H1 (cell line): Measurements from ENCODE around the gene FOXP2. TPM values are rescaled to one million over a fixed set of nuclear protein-coding genes. Genes with fewer than 3 reads are reported as not detected.

Experiments
- CTCF ChIA-PET: fragments of 300-600 bp; sonication (Branson Sonifier 250); formaldehyde crosslinking; loops from one replicate; lab custom pipeline; 2021; ENCODE audit not compliant: partially characterized antibody; lab: Charles Lee
- POLR2A ChIA-PET: fragments of 300-600 bp; sonication (Branson Sonifier 250); formaldehyde crosslinking; loops from one replicate; lab custom pipeline; 2021; ENCODE audit warnings: inconsistent platforms; ENCODE audit not compliant: partially characterized antibody; lab: Charles Lee
- DNase-seq, 2 experiments: peaks; one replicate each; pipeline versions ENCODE4 v3.0.0 to v3.0.0-alpha.2; 2010 to 2022; ENCODE audit warnings: low spot score in 2 of 2, low read depth in 1 of 2, mixed read lengths in 1 of 2
- FAIRE-seq: peaks from 2 replicates; lab custom pipeline; 2011; peaks lifted over from hg19 to GRCh38; lab: Jason Lieb, UNC
- H2AFZ ChIP-seq: 2 replicates; pipeline ENCODE4 v1.8.1; 2012; ENCODE audit warnings: low read length, inconsistent platforms
- H2AK5ac ChIP-seq: 2 replicates; pipeline ENCODE4 v1.6.1; 2013; ENCODE audit warnings: low read depth, low read length
- H2BK120ac ChIP-seq: replicated peaks from 2 replicates; pipeline ENCODE3; 2013; ENCODE audit warnings: low read depth, low read length, inconsistent platforms
- H2BK12ac ChIP-seq: 2 replicates; pipeline ENCODE4 v1.6.1; 2013; ENCODE audit warnings: low read depth, low read length
- H2BK15ac ChIP-seq: 2 replicates; pipeline ENCODE4 v1.6.1; 2013; ENCODE audit warnings: low read length
- H2BK20ac ChIP-seq: 2 replicates; pipeline ENCODE4 v1.6.1; 2013; ENCODE audit warnings: low read length
- H2BK5ac ChIP-seq: 2 replicates; pipeline ENCODE4 v1.6.1; 2013; ENCODE audit warnings: low read depth, low read length
- H3K14ac ChIP-seq: 2 replicates; pipeline ENCODE4 v1.6.1; 2013; ENCODE audit warnings: inconsistent platforms; ENCODE audit not compliant: insufficient read length
- H3K18ac ChIP-seq: 2 replicates; pipeline ENCODE4 v1.6.1; 2013; ENCODE audit warnings: low read length; ENCODE audit errors: extremely low read depth
- H3K23ac ChIP-seq: 2 replicates; pipeline ENCODE4 v1.6.1; 2013; ENCODE audit warnings: inconsistent platforms; ENCODE audit not compliant: insufficient read length
- H3K23me2 ChIP-seq: 2 replicates; pipeline ENCODE4 v1.6.1; 2013; ENCODE audit warnings: low read depth, low read length
- H3K27ac ChIP-seq: 2 replicates; pipeline ENCODE4 v1.6.1; 2011; ENCODE audit warnings: low read depth, low read length, inconsistent platforms
- H3K27me3 ChIP-seq, 4 experiments: replicated peaks in 1 of 4; 1 replicate in 1 of 4; 2 replicates in 3 of 4; pipeline versions ENCODE4 v1.6.1 to v1.8.1; 2011 to 2013; ENCODE audit warnings: low read length in 3 of 4, mild to moderate bottlenecking in 3 of 4, inconsistent platforms in 2 of 4, mixed read lengths in 2 of 4, moderate library complexity in 1 of 4; ENCODE audit not compliant: control insufficient read depth in 3 of 4, insufficient read depth in 3 of 4; ENCODE audit errors: extremely low read depth in 1 of 4
- H3K36me3 ChIP-seq, 4 experiments: 2 replicates each; pipeline versions ENCODE4 v1.6.1 to v1.8.1; 2011 to 2013; ENCODE audit warnings: mild to moderate bottlenecking in 4 of 4, low read length in 3 of 4, moderate library complexity in 2 of 4, control low read depth in 1 of 4, inconsistent platforms in 1 of 4; ENCODE audit not compliant: insufficient read depth in 4 of 4, control insufficient read depth in 2 of 4
- H3K4ac ChIP-seq: replicated peaks from 2 replicates; pipeline ENCODE3; 2013; ENCODE audit warnings: low read length, low read depth, mixed read lengths, inconsistent platforms; ENCODE audit not compliant: insufficient read length
- H3K4me1 ChIP-seq, 4 experiments: replicated peaks in 1 of 4; 1 replicate in 1 of 4; 2 replicates in 3 of 4; pipeline versions ENCODE4 v1.6.1 to v1.8.1; 2011 to 2013; ENCODE audit warnings: low read length in 3 of 4, inconsistent platforms in 2 of 4, mixed read lengths in 1 of 4; ENCODE audit not compliant: insufficient read depth in 4 of 4, control insufficient read depth in 3 of 4
- H3K4me2 ChIP-seq, 2 experiments: 2 replicates each; pipeline versions ENCODE4 v1.6.1 to v1.8.1; 2011 to 2013; ENCODE audit warnings: low read depth in 2 of 2, low read length in 2 of 2, control low read depth in 1 of 2, inconsistent platforms in 1 of 2, mild to moderate bottlenecking in 1 of 2; ENCODE audit not compliant: insufficient read depth in 1 of 2
- H3K4me3 ChIP-seq, 4 experiments: fragments of 200-600, 300-600 bp in 1 of 4; sonication (generic), shearing (Covaris generic), sonication (Bioruptor Twin) in 1 of 4; 2 replicates each; pipeline versions ENCODE4 v1.5.1 to v1.8.1; 2011 to 2016; ENCODE audit warnings: low read length in 4 of 4, low read depth in 3 of 4, control low read depth in 2 of 4, inconsistent platforms in 2 of 4, mild to moderate bottlenecking in 2 of 4, mixed read lengths in 1 of 4, moderate library complexity in 1 of 4; ENCODE audit not compliant: insufficient read depth in 2 of 4; ENCODE audit errors: extremely low read depth in 1 of 4
- H3K56ac ChIP-seq: replicated peaks from 2 replicates; pipeline ENCODE3; 2013; ENCODE audit warnings: low read depth, mild to moderate bottlenecking, mixed read lengths, low read length, inconsistent platforms; ENCODE audit not compliant: insufficient read length
- H3K79me1 ChIP-seq: 2 replicates; pipeline ENCODE4 v1.6.1; 2013; ENCODE audit warnings: low read depth, low read length, control low read depth
- H3K79me2 ChIP-seq, 2 experiments: 2 replicates each; pipeline versions ENCODE4 v1.6.1 to v1.8.1; 2012 to 2013; ENCODE audit warnings: low read length in 2 of 2, mild to moderate bottlenecking in 2 of 2, inconsistent platforms in 1 of 2; ENCODE audit not compliant: insufficient read depth in 2 of 2, control insufficient read depth in 1 of 2
- H3K9ac ChIP-seq, 4 experiments: replicated peaks in 1 of 4; 1 replicate in 1 of 4; 2 replicates in 3 of 4; pipeline versions ENCODE4 v1.6.1 to v1.8.1; 2011 to 2013; ENCODE audit warnings: low read depth in 3 of 4, low read length in 3 of 4, control low read depth in 2 of 4, mild to moderate bottlenecking in 2 of 4, moderate library complexity in 2 of 4, inconsistent platforms in 1 of 4; ENCODE audit errors: extremely low read depth in 1 of 4
- H3K9me3 ChIP-seq, 2 experiments: 2 replicates each; pipeline versions ENCODE4 v1.6.1 to v1.8.1; 2012 to 2013; ENCODE audit warnings: mild to moderate bottlenecking in 2 of 2, moderate library complexity in 2 of 2, control low read depth in 1 of 2, inconsistent platforms in 1 of 2, low read depth in 1 of 2, low read length in 1 of 2, mixed read lengths in 1 of 2; ENCODE audit not compliant: insufficient read depth in 2 of 2
- H4K20me1 ChIP-seq, 2 experiments: replicated peaks in 1 of 2; 2 replicates each; pipeline versions ENCODE3 to v1.8.1; 2011 to 2013; ENCODE audit warnings: inconsistent platforms in 2 of 2, low read length in 2 of 2, mild to moderate bottlenecking in 1 of 2; ENCODE audit not compliant: insufficient read depth in 2 of 2, control insufficient read depth in 1 of 2
- H4K5ac ChIP-seq: 2 replicates; pipeline ENCODE4 v1.6.1; 2013; ENCODE audit warnings: low read length, low read depth, mixed read lengths, inconsistent platforms; ENCODE audit not compliant: insufficient read length
- H4K8ac ChIP-seq: 2 replicates; pipeline ENCODE4 v1.8.0; 2013; ENCODE audit warnings: mild to moderate bottlenecking, moderate library complexity, low read length, inconsistent platforms; ENCODE audit not compliant: insufficient read depth; ENCODE audit errors: extremely low read depth
- H4K91ac ChIP-seq: replicated peaks from 2 replicates; pipeline ENCODE3; 2013; ENCODE audit warnings: low read length, mixed read lengths, inconsistent platforms; ENCODE audit not compliant: insufficient read length
- CBX8 ChIP-seq: fragments of 300-800, 300-1000 bp; sonication (generic); IDR thresholded peaks from 2 replicates; pipeline ENCODE4 v1.7.1; 2016; ENCODE audit warnings: low read depth, low read length, borderline replicate concordance
- GABPA ChIP-seq: IDR thresholded peaks from 2 replicates; pipeline ENCODE4 v1.6.1; 2011; ENCODE audit warnings: mild to moderate bottlenecking, low read length, moderate library complexity, borderline replicate concordance; ENCODE audit not compliant: insufficient read depth
- RNF2 ChIP-seq: fragments of 200-900, 300-1000 bp; sonication (generic); IDR thresholded peaks from 2 replicates; pipeline ENCODE4 v1.7.1; 2016; ENCODE audit warnings: borderline replicate concordance, low read depth, mild to moderate bottlenecking, antibody characterized with exemption, low read length; ENCODE audit not compliant: poor library complexity, severe bottlenecking; ENCODE audit errors: missing control alignments
- SIRT6 ChIP-seq: IDR thresholded peaks from one replicate; pipeline ENCODE4 v1.7.1; 2012; ENCODE audit warnings: low read length, inconsistent platforms
- SP2 ChIP-seq: IDR thresholded peaks from 2 replicates; pipeline ENCODE4 v1.6.1; 2012; ENCODE audit warnings: mild to moderate bottlenecking, low read length, inconsistent platforms
- SUZ12 ChIP-seq: fragments of 200-600 bp; sonication (generic); IDR thresholded peaks from 2 replicates; pipeline ENCODE4 v1.6.1; 2012; ENCODE audit warnings: mild to moderate bottlenecking, inconsistent platforms, low read length, moderate library complexity, mixed read lengths
- WGBS, 2 experiments: shearing (Covaris generic) in 1 of 2; methylation state at CpG; one replicate each; pipeline versions ENCODE4 v1.1.6 to v1.1.7; 2013 to 2015; ENCODE audit warnings: low lambda C conversion rate in 2 of 2, mixed read lengths in 2 of 2, inconsistent platforms in 1 of 2, low coverage in 1 of 2, missing lambda C conversion rate in 1 of 2; ENCODE audit not compliant: insufficient replicate concordance in 2 of 2, insufficient coverage in 1 of 2, insufficient read length in 1 of 2; ENCODE audit errors: extremely low coverage in 1 of 2, missing lambda C conversion rate in 1 of 2; 5-methylcytosine and 5-hydroxymethylcytosine counted together
- polyA plus RNA-seq, 7 experiments: library from polyadenylated mRNA; depleted of rRNA in 3 of 7; stranded (reverse) in 5 of 7; unstranded in 2 of 7; fragments of >200 nt in 5 of 7; fragments of 200-250 nt in 2 of 7; gene quantifications; 1 replicate in 5 of 7; 2 replicates in 1 of 7; 4 replicates in 1 of 7; pipeline versions ENCODE4 v1.2.1 to v1.2.3, GENCODE V29; 2011 to 2013; ENCODE audit warnings: missing spikeins in 2 of 7, mixed read lengths in 2 of 7
- total RNA-seq: library from RNA; stranded (reverse); fragmentation: NEBNext Ultra II Directional; extraction: Animal tissue kit (Norgen Biotek cat#: 25700); gene quantifications from 2 replicates; pipeline ENCODE4 v1.2.1, GENCODE V29; 2021
- TF ChIP-seq, protein P1 (sequence below): IDR thresholded peaks from 2 replicates; pipeline ENCODE4 v1.6.1; 2011; ENCODE audit warnings: low read length, improper control_type of control experiment
- TF ChIP-seq, protein P2 (sequence below): IDR thresholded peaks from 2 replicates; pipeline ENCODE4 v1.6.1; 2011; ENCODE audit warnings: low read depth, mild to moderate bottlenecking, low read length; ENCODE audit not compliant: insufficient read depth

Gene FOXP2
- total and polyA plus RNA-seq, 2 of the 8 experiments (the other 6 are each of a cell fraction or from before 2014, with no cell fraction given) = 0.09 to 0.43 TPM

DNA sequence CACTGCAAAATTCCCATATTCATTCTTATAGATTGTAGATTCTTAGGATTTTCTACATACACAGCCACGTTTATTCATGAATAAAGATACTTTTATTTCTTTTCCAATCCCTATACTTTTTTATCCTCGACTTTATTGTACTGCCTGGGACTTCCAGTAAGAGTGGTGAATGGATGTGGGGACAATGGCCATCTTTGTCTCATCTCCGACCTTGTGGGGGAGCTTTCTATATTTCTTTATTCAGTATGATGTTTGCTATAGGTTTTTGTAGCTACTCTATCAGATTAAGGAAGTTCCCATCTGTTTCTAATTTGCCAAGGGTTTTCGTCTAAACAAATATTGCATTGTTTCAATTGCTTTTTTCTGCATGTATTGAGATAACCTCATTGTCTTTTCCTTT lies 184.3 kb downstream of the FOXP2 start:
- Histone ChIP-seq H4K8ac (no peak overlapping the region), H2BK120ac (no peak overlapping the region), H2AFZ (no peak overlapping the region), H4K91ac (no peak overlapping the region), H3K27ac (no peak overlapping the region), H3K9me3 (no peaks in the 10 kb centered on the region), H4K5ac (no peak overlapping the region), H3K9ac (no peak overlapping the region), H3K27me3 (no peaks in the 10 kb centered on the region), H2BK5ac (no peak overlapping the region), H2AK5ac (no peak overlapping the region), H3K18ac (no peak overlapping the region), H3K79me1 (no peaks in the 10 kb centered on the region), H3K14ac (no peak overlapping the region), H2BK12ac (no peak overlapping the region), H3K23ac (no peak overlapping the region), H3K4me2 (no peak overlapping the region), H3K36me3 (no peaks in the 10 kb centered on the region), H3K4ac (no peak overlapping the region), H3K79me2 (no peaks in the 10 kb centered on the region), H4K20me1 (no peaks in the 10 kb centered on the region), H3K56ac (no peak overlapping the region), H3K23me2 (no peaks in the 10 kb centered on the region), H3K4me3 (no peak overlapping the region), H3K4me1 (no peaks in the 10 kb centered on the region), H2BK15ac (no peak overlapping the region), H2BK20ac (no peak overlapping the region)
- ChIA-PET POLR2A (no interaction called here), CTCF (interaction anchor here (0.6 kb wide), 1 partner anchor 902 kb away, joined by 3 read pairs; no protein-coding TSS in a partner anchor)
- WGBS, 2 experiments = 80% methylated on average over 4 of the region's 4 CpGs; no CpG with 5 or more reads in 1 of the 2 experiments
- FAIRE-seq (no peak), DNase-seq (no peak)
- no peak for TF ChIP-seq SP2
- TF ChIP-seq, protein P1, sequence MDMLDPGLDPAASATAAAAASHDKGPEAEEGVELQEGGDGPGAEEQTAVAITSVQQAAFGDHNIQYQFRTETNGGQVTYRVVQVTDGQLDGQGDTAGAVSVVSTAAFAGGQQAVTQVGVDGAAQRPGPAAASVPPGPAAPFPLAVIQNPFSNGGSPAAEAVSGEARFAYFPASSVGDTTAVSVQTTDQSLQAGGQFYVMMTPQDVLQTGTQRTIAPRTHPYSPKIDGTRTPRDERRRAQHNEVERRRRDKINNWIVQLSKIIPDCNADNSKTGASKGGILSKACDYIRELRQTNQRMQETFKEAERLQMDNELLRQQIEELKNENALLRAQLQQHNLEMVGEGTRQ = no peak
- TF ChIP-seq GABPA = no peak
- no peak for TF ChIP-seq SUZ12
- no peak for TF ChIP-seq SIRT6
- no peak for TF ChIP-seq CBX8
- TF ChIP-seq, protein P2, sequence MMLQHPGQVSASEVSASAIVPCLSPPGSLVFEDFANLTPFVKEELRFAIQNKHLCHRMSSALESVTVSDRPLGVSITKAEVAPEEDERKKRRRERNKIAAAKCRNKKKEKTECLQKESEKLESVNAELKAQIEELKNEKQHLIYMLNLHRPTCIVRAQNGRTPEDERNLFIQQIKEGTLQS = no peak
- TF ChIP-seq RNF2 = no peak
